Lower lobe of right lung (tissue), 2 donors: ENCODE results near the gene UCP2. TPM values are rescaled to one million over a fixed set of nuclear protein-coding genes. Genes with fewer than 3 reads are reported as not detected.
A peak's percentile ranks its signal among the peaks of the same experiment; 100 is the strongest.

Source experiments
- ATAC-seq, 2 donors: fragments of 200-7000 bp; cut with Tn5 transposase; one replicate each; pipeline ENCODE4 v1.9.1; 2020 to 2022; ENCODE audit warnings: mild to moderate bottlenecking in 2 of 2, moderate library complexity in 2 of 2
- DNase-seq: peaks from one replicate; pipeline ENCODE4 v3.0.0-alpha.2; 2020
- H3K27ac ChIP-seq: fragments of 200-600 bp; one replicate; pipeline ENCODE4 v1.8.0; 2022
- H3K27me3 ChIP-seq: fragments of 200-600 bp; one replicate; pipeline ENCODE4 v1.8.0; 2022; ENCODE audit warnings: low read depth
- H3K36me3 ChIP-seq: fragments of 200-600 bp; one replicate; pipeline ENCODE4 v1.8.0; 2022; ENCODE audit warnings: mild to moderate bottlenecking
- H3K4me1 ChIP-seq: fragments of 200-600 bp; one replicate; pipeline ENCODE4 v1.8.0; 2022
- H3K4me3 ChIP-seq: fragments of 200-600 bp; one replicate; pipeline ENCODE4 v1.8.0; 2022; ENCODE audit warnings: mild to moderate bottlenecking
- H3K9me3 ChIP-seq: fragments of 200-600 bp; one replicate; pipeline ENCODE4 v1.8.0; 2022
- intact Hi-C: fragments of 100-400 bp; cut with DNase I; formaldehyde crosslinking; loops from one replicate; pipeline ENCODE4 v1.11.0; 2022
- total RNA-seq: library from RNA; stranded (reverse); fragmentation: NEBNext Ultra II Directional; extraction: Animal tissue kit (Norgen Biotek cat#: 25700); gene quantifications from one replicate; pipeline ENCODE4 v1.2.1, GENCODE V29; 2021
- TF ChIP-seq, protein P1 (sequence below): fragments of 200-600 bp; IDR thresholded peaks from one replicate; pipeline ENCODE4 v1.8.0; 2022; ENCODE audit warnings: antibody characterized with exemption, mild to moderate bottlenecking
- donor health status: DM: no; HTN: yes; CAD: no; lungs with severe emphysema.

The UCP2 gene
- total RNA-seq, 1 donor from 2014 or later: 83.5 TPM

DNA sequence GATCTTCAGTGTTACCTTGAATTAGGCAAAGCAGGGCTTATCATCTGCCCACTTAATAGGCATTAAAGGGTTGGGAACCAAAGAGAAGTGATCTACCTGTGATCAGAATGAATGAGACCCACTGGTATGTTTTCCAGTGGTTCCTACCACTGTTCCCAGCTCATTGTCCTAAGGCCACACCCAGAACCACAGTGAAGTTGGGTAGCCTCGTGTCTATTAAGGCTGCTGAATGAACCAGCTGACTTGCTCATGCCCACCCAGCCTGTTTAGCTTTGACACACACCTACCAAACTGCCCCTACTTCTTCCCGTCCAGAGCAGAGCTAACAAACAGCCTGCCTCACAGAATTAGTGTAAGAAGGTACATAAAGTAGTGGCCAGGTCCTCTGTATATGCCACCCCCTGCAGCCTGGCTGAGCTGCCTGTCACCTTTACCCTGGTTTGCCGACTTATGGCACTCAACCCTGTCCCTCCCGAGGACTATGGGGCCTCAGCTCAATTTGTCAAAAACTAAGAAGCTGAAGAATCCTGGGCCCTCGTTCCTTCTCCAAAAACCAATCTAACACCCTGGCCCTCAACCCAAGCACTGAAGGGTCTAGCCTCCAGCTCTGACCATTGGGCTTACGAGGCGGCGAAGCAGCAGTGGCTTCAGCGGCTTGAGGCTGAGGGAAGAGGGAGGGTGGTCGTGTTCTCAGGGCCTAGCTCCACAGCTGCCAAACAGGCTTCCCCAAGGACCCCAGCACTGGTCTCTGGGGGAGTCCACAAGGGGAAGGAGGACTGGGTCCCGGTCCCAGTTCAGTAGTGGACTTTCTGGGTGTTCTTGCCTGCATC lies 9.8 kb downstream of the UCP2 start:
- peaks cover 24% of the 10 kb centered on the region for H3K4me1 ChIP-seq
- peaks cover 36% of the 10 kb centered on the region for H3K36me3 ChIP-seq
- DNase-seq (no peak), ATAC-seq (no peak)
- TF ChIP-seq, protein P1, sequence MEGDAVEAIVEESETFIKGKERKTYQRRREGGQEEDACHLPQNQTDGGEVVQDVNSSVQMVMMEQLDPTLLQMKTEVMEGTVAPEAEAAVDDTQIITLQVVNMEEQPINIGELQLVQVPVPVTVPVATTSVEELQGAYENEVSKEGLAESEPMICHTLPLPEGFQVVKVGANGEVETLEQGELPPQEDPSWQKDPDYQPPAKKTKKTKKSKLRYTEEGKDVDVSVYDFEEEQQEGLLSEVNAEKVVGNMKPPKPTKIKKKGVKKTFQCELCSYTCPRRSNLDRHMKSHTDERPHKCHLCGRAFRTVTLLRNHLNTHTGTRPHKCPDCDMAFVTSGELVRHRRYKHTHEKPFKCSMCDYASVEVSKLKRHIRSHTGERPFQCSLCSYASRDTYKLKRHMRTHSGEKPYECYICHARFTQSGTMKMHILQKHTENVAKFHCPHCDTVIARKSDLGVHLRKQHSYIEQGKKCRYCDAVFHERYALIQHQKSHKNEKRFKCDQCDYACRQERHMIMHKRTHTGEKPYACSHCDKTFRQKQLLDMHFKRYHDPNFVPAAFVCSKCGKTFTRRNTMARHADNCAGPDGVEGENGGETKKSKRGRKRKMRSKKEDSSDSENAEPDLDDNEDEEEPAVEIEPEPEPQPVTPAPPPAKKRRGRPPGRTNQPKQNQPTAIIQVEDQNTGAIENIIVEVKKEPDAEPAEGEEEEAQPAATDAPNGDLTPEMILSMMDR: no peak
- intact Hi-C loops: no loop called here
- no peaks in the 10 kb centered on the region for H3K9me3 ChIP-seq
- H3K27me3 ChIP-seq: no peaks in the 10 kb centered on the region
- no peak overlapping the region for H3K4me3 ChIP-seq
- H3K27ac ChIP-seq: no peak overlapping the region

DNA sequence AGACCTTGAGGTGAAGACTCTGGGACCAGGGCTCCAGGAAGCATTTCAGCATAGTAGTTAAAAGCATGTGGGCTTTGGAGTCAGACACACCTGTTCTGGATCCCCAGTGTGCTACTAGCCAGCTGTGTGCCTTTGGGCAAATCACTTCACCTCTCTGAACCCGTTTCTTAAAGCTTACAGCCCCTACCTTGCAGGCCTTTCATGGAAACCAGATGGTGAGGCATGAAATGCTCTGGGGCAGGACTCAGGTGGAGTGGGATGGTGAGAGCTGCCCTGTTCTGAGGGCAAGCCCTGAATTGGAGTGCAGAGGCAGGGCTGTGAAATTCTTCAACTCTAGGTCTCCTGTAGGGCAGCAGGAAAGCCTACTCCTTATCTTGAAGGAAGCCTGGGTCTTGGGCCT lies 10.5 kb downstream of the UCP2 start:
- Histone ChIP-seq H3K36me3 (peaks cover 29% of the 10 kb centered on the region), H3K4me1 (peaks cover 21% of the 10 kb centered on the region), H3K27ac (no peak overlapping the region), H3K4me3 (no peak overlapping the region), H3K9me3 (no peaks in the 10 kb centered on the region), H3K27me3 (no peaks in the 10 kb centered on the region)
- no peak for ATAC-seq
- no peak for DNase-seq
- intact Hi-C loops: no loop called here
- TF ChIP-seq, protein P1: no peak

DNA sequence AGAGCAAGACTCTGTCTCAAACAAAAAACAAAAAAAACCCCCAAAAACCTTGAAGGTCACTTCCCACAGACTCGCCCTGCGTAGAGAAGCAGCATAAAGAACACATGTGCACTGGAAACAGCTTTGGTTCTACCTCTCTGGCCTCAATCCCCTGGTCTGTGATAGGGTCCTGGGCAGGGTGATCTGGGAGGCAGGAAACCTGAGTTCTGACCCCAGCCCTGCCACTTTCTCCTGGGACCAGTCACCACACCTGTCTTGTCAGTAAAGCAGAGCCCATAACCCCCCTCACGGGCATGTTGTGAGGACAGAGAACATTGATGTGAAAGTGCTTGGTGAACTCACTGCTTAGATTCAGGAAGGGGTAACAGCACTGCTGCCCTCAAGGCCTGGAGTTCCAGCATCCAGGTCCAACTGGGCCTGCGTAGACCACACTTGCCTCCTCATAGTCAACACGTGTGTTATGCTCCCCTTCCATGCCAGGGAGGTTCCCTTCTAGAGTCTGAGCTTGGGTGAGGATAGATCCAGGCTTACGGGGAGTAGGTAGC lies 11.4 kb downstream of the UCP2 start:
- DNase-seq (no peak), ATAC-seq (no peak)
- Histone ChIP-seq H3K4me3 (no peak overlapping the region), H3K4me1 (peaks cover 21% of the 10 kb centered on the region), H3K36me3 (peaks cover 20% of the 10 kb centered on the region), H3K9me3 (no peaks in the 10 kb centered on the region), H3K27ac (no peak overlapping the region), H3K27me3 (no peaks in the 10 kb centered on the region)
- TF ChIP-seq, protein P1: no peak
- intact Hi-C loops: no loop called here

DNA sequence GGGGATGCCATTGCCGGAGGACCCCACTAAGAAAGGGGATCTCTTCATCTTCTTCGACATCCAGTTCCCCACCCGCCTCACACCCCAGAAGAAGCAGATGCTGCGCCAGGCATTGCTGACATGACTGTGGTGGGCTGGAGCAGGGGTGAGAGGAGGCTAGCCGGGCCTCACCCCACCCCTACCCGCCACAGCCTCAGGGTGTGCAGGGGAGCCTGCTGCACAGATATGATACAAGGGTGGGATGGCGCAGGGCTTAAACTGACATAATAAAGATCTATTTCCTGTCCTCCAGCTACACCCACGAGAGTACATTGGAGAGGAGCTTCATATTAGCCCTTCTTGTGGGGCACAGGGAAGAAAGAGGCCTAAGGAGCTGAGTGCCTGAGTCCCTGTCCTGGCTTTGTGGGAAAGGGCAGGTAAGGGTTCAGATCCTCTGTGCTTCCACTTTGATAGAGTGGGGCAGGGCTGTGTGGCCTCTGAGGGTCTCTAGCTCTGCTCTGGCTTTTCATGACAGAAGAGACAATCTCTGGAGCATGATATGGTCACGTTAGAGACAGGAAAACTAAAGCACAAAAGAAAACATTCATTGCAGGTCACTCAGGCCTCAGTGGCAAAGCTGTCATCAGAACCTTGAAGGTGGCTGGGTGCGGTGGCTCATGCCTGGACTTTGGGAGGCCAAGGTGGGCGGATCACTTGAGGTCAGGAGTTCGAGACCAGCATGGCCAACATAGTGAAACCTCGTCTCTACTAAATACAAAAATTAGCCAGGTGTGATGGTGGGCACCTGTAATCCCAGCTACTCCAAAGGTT lies 12.4 kb downstream of the UCP2 start:
- no peak overlapping the region for H3K4me3 ChIP-seq
- peaks cover 21% of the 10 kb centered on the region for H3K4me1 ChIP-seq
- peak; percentile 28 for DNase-seq
- TF ChIP-seq, protein P1: no peak
- intact Hi-C loops: no loop called here
- H3K27ac ChIP-seq: no peak overlapping the region
- ATAC-seq: peak in 1 of 2 donors; percentile 11
- no peaks in the 10 kb centered on the region for H3K9me3 ChIP-seq
- H3K27me3 ChIP-seq: no peaks in the 10 kb centered on the region
- H3K36me3 ChIP-seq: peaks cover 10% of the 10 kb centered on the region

DNA sequence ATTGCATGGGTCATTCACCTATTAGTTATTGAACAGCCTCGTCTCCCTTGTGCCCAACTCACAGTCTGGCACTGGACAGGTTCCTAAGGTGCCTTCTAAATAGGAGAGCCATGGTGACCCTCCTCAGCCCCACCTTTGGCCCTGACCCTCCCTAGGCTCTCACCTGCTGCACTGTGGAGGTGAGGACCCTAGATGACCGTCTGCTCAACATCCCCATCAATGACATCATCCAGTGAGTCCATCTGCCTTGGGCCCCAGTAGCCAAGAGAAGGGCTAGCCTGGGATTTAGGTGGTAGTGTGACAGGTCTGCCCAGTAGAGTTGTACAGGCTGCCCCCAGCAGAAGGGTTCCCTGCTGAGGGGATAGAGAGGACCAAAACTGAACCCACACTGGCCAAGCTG lies 13.6 kb downstream of the UCP2 start:
- ATAC-seq (no peak), DNase-seq (no peak)
- H3K4me1 ChIP-seq: peaks cover 10% of the 10 kb centered on the region
- H3K9me3 ChIP-seq: no peaks in the 10 kb centered on the region
- no peaks in the 10 kb centered on the region for H3K27me3 ChIP-seq
- intact Hi-C loops: no loop called here
- TF ChIP-seq, protein P1: no peak
- H3K4me3 ChIP-seq: no peak overlapping the region
- H3K36me3 ChIP-seq: no peaks in the 10 kb centered on the region
- no peak overlapping the region for H3K27ac ChIP-seq
